Stimulated activated CD8-positive, alpha-beta memory T cell treated with anti-CD3 and anti-CD28 coated beads, Interleukin-12 subunit alpha, Interleukin-12 subunit beta, amount 100 ng/mL, for 4 hours (primary cell): Measurements from ENCODE around the gene SLC4A1.

Source experiments
- DNase-seq: peaks from one replicate; pipeline ENCODE4 v3.0.0-alpha.2; 2020; ENCODE audit warnings: low read depth

SLC4A1 gene

GRCh38 chr17:44220213-44221083 is 47.5 kb downstream of the SLC4A1 start:
- DNase-seq: peak; percentile 41

- DNase-seq: peak; percentile 67
Measured at GRCh38 chr17:44219616-44220212, 48.2 kb downstream of the SLC4A1 start, which contains the start of gene UBTF. TSS of gene UBTF (minus strand) at chr17:44219675. CDS start at chr17:44218229, 1,446 bp downstream.

- peak; percentile 63 for DNase-seq
Measured at GRCh38 chr17:44219108-44219615, 48.8 kb downstream of the SLC4A1 start.

GRCh38 chr17:44218344-44219107 is 49.4 kb downstream of the SLC4A1 start:
- peak; percentile 86 for DNase-seq

GRCh38 chr17:44217738-44218343 is 50.1 kb downstream of the SLC4A1 start:
- no peak for DNase-seq

GRCh38 chr17:44216694-44217093 is 51.2 kb downstream of the SLC4A1 start:
- DNase-seq: no peak

GRCh38 chr17:44216173-44216572 is 51.8 kb downstream of the SLC4A1 start:
- DNase-seq: no peak

- no peak for DNase-seq
Measured at GRCh38 chr17:44214896-44215295, 53.0 kb downstream of the SLC4A1 start.

GRCh38 chr17:44214230-44214494 is 53.8 kb downstream of the SLC4A1 start:
- DNase-seq: no peak

GRCh38 chr17:44213403-44214229 is 54.3 kb downstream of the SLC4A1 start:
- no peak for DNase-seq

- DNase-seq: no peak
Measured at GRCh38 chr17:44212507-44213402, 55.2 kb downstream of the SLC4A1 start.

- no peak for DNase-seq
Measured at GRCh38 chr17:44211281-44212265, 56.4 kb downstream of the SLC4A1 start.

- DNase-seq: peak; percentile 83
Measured at GRCh38 chr17:44210342-44211192, 57.4 kb downstream of the SLC4A1 start.

- DNase-seq: no peak
Measured at GRCh38 chr17:44209786-44210341, 58.1 kb downstream of the SLC4A1 start.

- no peak for DNase-seq
Measured at GRCh38 chr17:44207743-44208142, 60.2 kb downstream of the SLC4A1 start.

- no peak for DNase-seq
Measured at GRCh38 chr17:44207319-44207718, 60.6 kb downstream of the SLC4A1 start.

GRCh38 chr17:44206825-44207155 is 61.1 kb downstream of the SLC4A1 start:
- no peak for DNase-seq
